ENCODE results near the gene TINAG.

- TF ChIP-seq TARDBP (IDR thresholded peaks at IDR 0.05), result no peak
- TF ChIP-seq SP1 (IDR thresholded peaks at IDR 0.05), result no peak
- no peak for TF ChIP-seq ARNT (IDR thresholded peaks at IDR 0.05)
- no peak for TF ChIP-seq CTBP1 (IDR thresholded peaks at IDR 0.05; ENCODE audit: borderline replicate concordance)
- TF ChIP-seq BHLHE40 (IDR thresholded peaks at IDR 0.05; ENCODE audit: borderline replicate concordance), result no peak
- no peak for TF ChIP-seq FOXA1 (IDR thresholded peaks at IDR 0.05)
- no peak for TF ChIP-seq HDGF (IDR thresholded peaks at IDR 0.05; ENCODE audit: borderline replicate concordance)
- no peak for TF ChIP-seq PKNOX1 (IDR thresholded peaks at IDR 0.05)
- no peak for TF ChIP-seq SUZ12 (IDR thresholded peaks at IDR 0.05)
- TF ChIP-seq ELF4 (IDR thresholded peaks at IDR 0.05), result no peak
- TF ChIP-seq FOXK2 (IDR thresholded peaks at IDR 0.05), result no peak
- no peak for TF ChIP-seq LEF1 (IDR thresholded peaks at IDR 0.05; ENCODE audit: borderline replicate concordance)
- TF ChIP-seq FOXM1 (IDR thresholded peaks at IDR 0.05; ENCODE audit: borderline replicate concordance), result no peak
- TF ChIP-seq NFRKB (IDR thresholded peaks at IDR 0.05), result no peak
These were observed 53.5 kb downstream of the TINAG start for GRCh38 chr6:54361734-54362133.
